ENCODE measurements around the gene BACH2. TPM values are rescaled to one million over a fixed set of nuclear protein-coding genes. Genes with fewer than 3 reads are reported as not detected.
"Not testable (repeated sequence)": the region's sequence is repeated elsewhere in the genome, so short reads cannot be mapped to it uniquely, and the experiment has no call there.

Gene BACH2
- total RNA-seq, 1 donor from 2014 or later: 2.1 TPM

DNA sequence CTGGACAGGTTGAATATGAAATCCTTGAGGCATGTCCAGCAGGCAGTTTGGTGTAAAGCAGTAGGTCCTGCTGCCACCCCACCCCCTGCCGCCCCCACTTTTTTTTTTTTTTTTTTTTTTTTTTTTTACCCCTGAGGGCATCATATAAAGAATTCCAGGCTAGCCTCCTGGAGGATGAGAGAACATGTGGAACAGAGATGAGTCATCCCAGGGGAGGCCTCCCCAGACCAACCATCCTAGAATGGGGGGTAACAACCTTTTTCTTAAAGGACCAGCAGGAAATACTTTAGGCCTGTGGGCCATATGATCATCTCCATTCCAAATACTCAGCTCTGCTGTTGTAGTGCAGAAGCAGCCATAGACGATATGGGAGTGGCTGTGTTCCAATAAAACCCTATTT, 231.5 kb downstream of the BACH2 start:
- no peak overlapping the region for H3K4me3 ChIP-seq (ENCODE audit: low read depth, low read length)
- TF ChIP-seq, protein P1, sequence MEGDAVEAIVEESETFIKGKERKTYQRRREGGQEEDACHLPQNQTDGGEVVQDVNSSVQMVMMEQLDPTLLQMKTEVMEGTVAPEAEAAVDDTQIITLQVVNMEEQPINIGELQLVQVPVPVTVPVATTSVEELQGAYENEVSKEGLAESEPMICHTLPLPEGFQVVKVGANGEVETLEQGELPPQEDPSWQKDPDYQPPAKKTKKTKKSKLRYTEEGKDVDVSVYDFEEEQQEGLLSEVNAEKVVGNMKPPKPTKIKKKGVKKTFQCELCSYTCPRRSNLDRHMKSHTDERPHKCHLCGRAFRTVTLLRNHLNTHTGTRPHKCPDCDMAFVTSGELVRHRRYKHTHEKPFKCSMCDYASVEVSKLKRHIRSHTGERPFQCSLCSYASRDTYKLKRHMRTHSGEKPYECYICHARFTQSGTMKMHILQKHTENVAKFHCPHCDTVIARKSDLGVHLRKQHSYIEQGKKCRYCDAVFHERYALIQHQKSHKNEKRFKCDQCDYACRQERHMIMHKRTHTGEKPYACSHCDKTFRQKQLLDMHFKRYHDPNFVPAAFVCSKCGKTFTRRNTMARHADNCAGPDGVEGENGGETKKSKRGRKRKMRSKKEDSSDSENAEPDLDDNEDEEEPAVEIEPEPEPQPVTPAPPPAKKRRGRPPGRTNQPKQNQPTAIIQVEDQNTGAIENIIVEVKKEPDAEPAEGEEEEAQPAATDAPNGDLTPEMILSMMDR (IDR thresholded peaks at IDR 0.05; ENCODE audit: insufficient read depth, low read length, severe bottlenecking): no peak
- no peaks in the 10 kb centered on the region for H3K27me3 ChIP-seq (ENCODE audit: control insufficient read depth, insufficient read depth, low read length)
- no peak for FAIRE-seq
- DNase-seq (ENCODE audit: low read depth): no peak
- H3K36me3 ChIP-seq (ENCODE audit: control insufficient read depth, insufficient read depth, low read length): no peaks in the 10 kb centered on the region

DNA sequence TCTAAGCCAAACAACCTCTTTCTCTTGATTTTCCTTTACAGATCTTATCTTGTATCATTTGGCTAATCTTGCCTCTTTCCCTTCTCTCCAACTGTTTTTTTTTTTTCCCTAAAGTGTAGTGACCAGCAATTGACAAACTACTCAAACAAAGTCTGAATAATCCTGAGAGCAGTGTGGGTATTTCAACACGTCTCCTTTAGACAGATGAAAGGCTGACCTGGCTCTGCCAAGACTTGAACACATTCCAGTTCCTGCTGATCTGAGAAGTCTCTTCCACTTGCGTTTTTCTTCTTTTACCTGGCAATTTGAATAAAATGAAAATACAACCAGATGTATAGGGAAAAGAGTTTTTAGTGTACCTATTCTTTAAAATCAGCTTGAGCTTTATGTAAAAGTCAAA, 234.0 kb downstream of the BACH2 start:
- peak; percentile 84 for DNase-seq (ENCODE audit: low read depth)
- no peak for FAIRE-seq

DNA sequence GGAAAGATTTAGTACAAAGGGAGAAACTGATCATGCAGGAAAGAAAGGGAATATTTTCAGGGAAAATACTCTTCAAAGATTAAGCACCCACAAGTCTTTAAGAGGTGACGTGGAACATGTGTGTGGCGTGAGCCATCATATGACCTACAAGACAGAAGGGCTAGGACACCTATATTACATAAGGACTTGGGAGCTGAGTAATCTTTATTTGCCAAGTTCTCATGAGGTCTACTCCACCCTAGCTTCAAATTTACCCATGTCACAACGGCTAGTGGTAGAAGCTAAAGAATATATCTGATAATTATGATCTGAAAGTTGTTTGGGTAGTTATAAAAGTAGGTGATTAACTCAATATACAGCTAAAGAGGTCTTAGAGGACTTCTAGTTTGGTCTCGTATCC, 234.6 kb downstream of the BACH2 start:
- TF ChIP-seq, protein P1 (IDR thresholded peaks at IDR 0.05; ENCODE audit: insufficient read depth, low read length, severe bottlenecking): no peak
- Histone ChIP-seq H3K4me3 (ENCODE audit: low read depth, low read length) (no peak overlapping the region), H3K36me3 (ENCODE audit: control insufficient read depth, insufficient read depth, low read length) (no peaks in the 10 kb centered on the region), H3K27me3 (ENCODE audit: control insufficient read depth, insufficient read depth, low read length) (no peaks in the 10 kb centered on the region)
- no peak for FAIRE-seq
- DNase-seq (ENCODE audit: low read depth): peak; percentile 45

More for the DNA sequence above, 234.0 kb downstream of the BACH2 start:
- Histone ChIP-seq H3K4me3 (ENCODE audit: low read depth, low read length) (no peak overlapping the region), H3K36me3 (ENCODE audit: control insufficient read depth, insufficient read depth, low read length) (no peaks in the 10 kb centered on the region), H3K27me3 (ENCODE audit: control insufficient read depth, insufficient read depth, low read length) (no peaks in the 10 kb centered on the region)
- TF ChIP-seq, protein P1 (IDR thresholded peaks at IDR 0.05; ENCODE audit: insufficient read depth, low read length, severe bottlenecking): no peak

DNA sequence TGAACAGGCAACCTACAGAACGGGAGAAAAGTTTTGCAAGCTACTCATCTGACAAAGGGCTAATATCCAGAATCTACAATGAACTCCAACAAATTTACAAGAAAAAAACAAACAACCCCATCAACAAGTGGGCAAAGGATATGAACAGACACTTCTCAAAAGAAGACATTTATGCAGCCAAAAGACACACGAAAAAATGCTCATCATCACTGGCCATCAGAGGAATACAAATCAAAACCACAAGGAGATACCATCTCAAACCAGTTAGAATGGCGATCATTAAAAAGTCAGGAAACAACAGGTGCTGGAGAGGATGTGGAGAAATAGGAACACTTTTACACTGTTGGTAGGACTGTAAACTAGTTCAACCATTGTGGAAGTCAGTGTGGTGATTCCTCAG, 237.5 kb downstream of the BACH2 start:
- not testable (repeated sequence) for FAIRE-seq; H3K27me3 ChIP-seq (ENCODE audit: control insufficient read depth, insufficient read depth, low read length); H3K36me3 ChIP-seq (ENCODE audit: control insufficient read depth, insufficient read depth, low read length); H3K4me3 ChIP-seq (ENCODE audit: low read depth, low read length); DNase-seq (ENCODE audit: low read depth)

DNA sequence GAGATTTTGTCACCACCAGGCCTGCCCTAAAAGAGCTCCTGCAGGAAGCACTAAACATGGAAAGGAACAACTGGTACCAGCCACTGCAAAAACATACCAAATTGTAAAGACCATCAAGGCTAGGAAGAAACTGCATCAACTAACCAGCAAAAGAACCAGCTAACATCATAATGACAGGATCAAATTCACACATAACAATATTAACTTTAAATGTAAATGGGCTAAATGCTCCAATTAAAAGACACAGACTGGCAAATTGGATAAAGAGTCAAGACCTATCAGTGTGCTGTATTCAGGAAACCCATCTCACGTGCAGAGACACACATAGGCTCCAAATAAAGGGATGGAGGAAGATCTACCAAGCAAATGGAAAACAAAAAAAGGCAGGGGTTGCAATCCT, 240.7 kb downstream of the BACH2 start:
- not testable (repeated sequence) for DNase-seq (ENCODE audit: low read depth); H3K27me3 ChIP-seq (ENCODE audit: control insufficient read depth, insufficient read depth, low read length); H3K36me3 ChIP-seq (ENCODE audit: control insufficient read depth, insufficient read depth, low read length); FAIRE-seq; H3K4me3 ChIP-seq (ENCODE audit: low read depth, low read length)

DNA sequence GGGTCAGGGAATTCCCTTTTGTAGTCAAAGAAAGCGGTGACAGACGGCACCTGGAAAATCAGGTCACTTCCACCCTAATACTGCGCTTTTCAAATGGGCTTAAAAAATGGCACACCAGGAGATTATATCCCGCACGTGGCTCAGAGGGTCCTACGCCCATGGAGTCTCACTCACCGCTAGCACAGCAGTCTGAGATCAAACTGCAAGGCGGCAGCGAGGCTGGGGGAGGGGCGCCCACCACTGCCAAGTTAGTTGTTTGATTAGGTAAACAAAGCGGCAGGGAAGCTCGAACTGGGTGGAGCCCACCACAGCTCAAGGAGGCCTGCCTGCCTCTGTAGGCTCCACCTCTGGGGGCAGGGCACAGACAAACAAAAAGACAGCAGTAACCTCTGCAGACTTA, 242.4 kb downstream of the BACH2 start:
- not testable (repeated sequence) for FAIRE-seq; H3K4me3 ChIP-seq (ENCODE audit: low read depth, low read length); H3K36me3 ChIP-seq (ENCODE audit: control insufficient read depth, insufficient read depth, low read length); H3K27me3 ChIP-seq (ENCODE audit: control insufficient read depth, insufficient read depth, low read length); DNase-seq (ENCODE audit: low read depth)

DNA sequence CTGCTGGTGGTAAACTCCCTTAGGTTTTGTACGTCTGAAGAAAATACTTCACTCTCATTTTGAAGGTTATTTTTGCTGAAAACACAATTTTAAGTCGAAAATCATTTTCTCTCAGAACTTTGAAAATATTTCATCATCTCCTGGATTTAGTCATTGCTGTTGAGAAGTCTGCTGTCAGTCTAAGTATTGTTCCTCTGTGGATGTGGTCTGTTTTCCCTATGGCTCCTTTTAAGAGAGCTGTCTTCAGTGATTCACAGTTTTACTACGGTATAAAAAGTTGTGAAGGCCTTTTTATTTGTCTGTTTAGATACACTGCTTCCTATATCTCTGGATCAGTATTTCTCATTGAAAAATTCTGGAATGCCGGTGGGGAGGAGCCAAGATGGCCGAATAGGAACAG, 243.0 kb downstream of the BACH2 start:
- TF ChIP-seq, protein P1 (IDR thresholded peaks at IDR 0.05; ENCODE audit: insufficient read depth, low read length, severe bottlenecking): no peak
- H3K27me3 ChIP-seq (ENCODE audit: control insufficient read depth, insufficient read depth, low read length): no peaks in the 10 kb centered on the region
- no peak for DNase-seq (ENCODE audit: low read depth)
- H3K4me3 ChIP-seq (ENCODE audit: low read depth, low read length): no peak overlapping the region
- no peaks in the 10 kb centered on the region for H3K36me3 ChIP-seq (ENCODE audit: control insufficient read depth, insufficient read depth, low read length)
- FAIRE-seq: no peak

Measured in bronchial epithelial cell (primary cell).